AG04449 (cell line): ENCODE results near the gene DDIT3.

Experiments used
- CTCF ChIA-PET: fragments of 350-600 bp; formaldehyde crosslinking; extraction: SDS; loops from one replicate; lab custom pipeline; 2021; ENCODE audit warnings: antibody characterized with exemption; lab: Yijun Ruan, JAX
- POLR2A ChIA-PET: fragments of 400-600, 350-600 bp; formaldehyde crosslinking; extraction: SDS; loops from one replicate; lab custom pipeline; 2020; ENCODE audit warnings: antibody characterized with exemption, inconsistent platforms; lab: Yijun Ruan, JAX
- DNase-seq: peaks from one replicate; pipeline ENCODE4 v3.0.0-alpha.2; 2010; ENCODE audit warnings: low read depth, low spot score
- H3K4me3 ChIP-seq: 2 replicates; pipeline ENCODE4 v1.5.1; 2011; ENCODE audit warnings: low read depth, mild to moderate bottlenecking, control low read depth, low read length
- CTCF ChIP-seq: IDR thresholded peaks from one replicate; pipeline ENCODE4 v1.5.1; 2011; ENCODE audit warnings: mild to moderate bottlenecking, moderate library complexity, low read length, control low read depth, inconsistent platforms; ENCODE audit not compliant: insufficient read depth; ENCODE audit errors: missing control alignments

Gene DDIT3

GRCh38 chr12:57522887-57523705, 2.8 kb upstream of the DDIT3 start:
- DNase-seq, result no peak
- POLR2A ChIA-PET, result interaction anchor here (0.6 to 2.0 kb wide), 3 partner anchors 10 to 24 kb away, joined by 3 to 10 read pairs (median 4); partner anchors contain the start of gene DCTN2
- TF ChIP-seq CTCF, result no peak
- H3K4me3 ChIP-seq, result peak overlapping the region; percentile 89
- CTCF ChIA-PET, result interaction anchor here (0.7 to 2.4 kb wide), 2 partner anchors 12 to 21 kb away, joined by 4 to 7 read pairs; no protein-coding TSS in a partner anchor

GRCh38 chr12:57522011-57522886, 1.9 kb upstream of the DDIT3 start, which contains the start of gene MBD6:
Gene MBD6, plus strand, starts transcription at chr12:57522824. Its CDS starts 1,480 bp downstream, at chr12:57524304.
- CTCF ChIA-PET, result no interaction called here
- no peak for TF ChIP-seq CTCF
- peak; percentile 67 for DNase-seq
- POLR2A ChIA-PET, result interaction anchor here (1.0 kb wide), 1 partner anchor 12 kb away, joined by 3 read pairs; no protein-coding TSS in a partner anchor
- H3K4me3 ChIP-seq, result peak within 1 kb of the TSS; percentile 89

GRCh38 chr12:57521525-57522010, 1.3 kb upstream of the DDIT3 start:
- POLR2A ChIA-PET, result interaction anchor here (1.6 kb wide), 1 partner anchor 22 kb away, joined by 5 read pairs; no protein-coding TSS in a partner anchor
- no peak for DNase-seq
- CTCF ChIA-PET, result no interaction called here
- peak; percentile 6 for TF ChIP-seq CTCF
- no peak overlapping the region for H3K4me3 ChIP-seq

- peak overlapping the region; percentile 100 for H3K4me3 ChIP-seq
- DNase-seq, result no peak
- TF ChIP-seq CTCF, result no peak
- CTCF ChIA-PET, result no interaction called here
- POLR2A ChIA-PET, result interaction anchor here (0.7 to 3.0 kb wide), 12 partner anchors 10 to 269 kb away, joined by 3 to 12 read pairs (median 4); partner anchors contain the start of genes DCTN2, INHBE, MARS1 and STAC3
Measured at GRCh38 chr12:57519796-57520052, 590 bp downstream of the DDIT3 start.

GRCh38 chr12:57518920-57519795, 1.2 kb downstream of the DDIT3 start:
- ChIA-PET POLR2A (interaction anchor here (0.7 to 3.0 kb wide), 6 partner anchors 10 to 173 kb away, joined by 3 to 12 read pairs (median 5); partner anchors contain the start of gene DCTN2), CTCF (no interaction called here)
- no peak for TF ChIP-seq CTCF
- DNase-seq, result no peak
- peak overlapping the region; percentile 100 for H3K4me3 ChIP-seq
